GM21717 (cell line): ENCODE results near the gene CNNM3.

Experiments
- ATAC-seq: cut with Tn5 transposase; IDR thresholded peaks from one replicate; pipeline ENCODE4 v1.9.1; 2021; ENCODE audit warnings: mild to moderate bottlenecking, moderate library complexity; ENCODE audit not compliant: unreplicated experiment

Gene CNNM3

DNA sequence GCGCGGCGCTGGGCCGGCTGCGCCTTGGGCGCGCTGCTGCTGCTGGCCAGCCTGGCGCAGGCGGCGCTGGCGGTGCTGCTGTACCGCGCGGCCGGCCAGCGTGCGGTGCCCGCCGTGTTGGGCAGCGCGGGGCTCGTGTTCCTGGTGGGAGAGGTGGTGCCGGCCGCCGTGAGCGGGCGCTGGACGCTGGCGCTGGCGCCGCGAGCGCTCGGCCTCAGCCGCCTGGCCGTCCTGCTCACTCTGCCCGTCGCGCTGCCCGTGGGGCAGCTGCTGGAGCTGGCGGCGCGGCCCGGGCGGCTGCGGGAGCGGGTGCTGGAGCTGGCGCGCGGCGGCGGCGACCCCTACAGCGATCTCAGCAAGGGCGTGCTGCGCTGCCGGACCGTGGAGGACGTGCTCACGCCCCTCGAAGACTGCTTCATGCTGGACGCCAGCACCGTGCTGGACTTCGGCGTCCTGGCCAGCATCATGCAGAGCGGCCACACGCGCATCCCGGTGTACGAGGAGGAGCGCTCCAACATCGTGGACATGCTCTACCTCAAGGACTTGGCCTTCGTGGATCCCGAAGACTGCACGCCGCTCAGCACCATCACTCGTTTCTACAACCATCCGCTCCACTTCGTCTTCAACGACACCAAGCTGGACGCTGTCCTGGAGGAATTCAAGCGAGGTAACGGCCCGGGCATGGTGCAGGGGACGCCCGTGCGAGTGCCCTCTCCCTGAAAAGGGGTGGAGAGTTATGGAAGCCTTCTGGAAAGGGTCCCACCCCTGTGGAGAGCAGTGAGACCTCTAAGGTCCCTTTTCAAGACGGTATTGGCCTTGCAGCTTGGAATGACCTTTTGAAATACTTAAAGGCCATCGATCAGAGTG is 1.0 kb downstream of the CNNM3 start:
- ATAC-seq = no peak

- no peak for ATAC-seq
Measured at GRCh38 chr2:96817882-96818281, 1.8 kb downstream of the CNNM3 start.

DNA sequence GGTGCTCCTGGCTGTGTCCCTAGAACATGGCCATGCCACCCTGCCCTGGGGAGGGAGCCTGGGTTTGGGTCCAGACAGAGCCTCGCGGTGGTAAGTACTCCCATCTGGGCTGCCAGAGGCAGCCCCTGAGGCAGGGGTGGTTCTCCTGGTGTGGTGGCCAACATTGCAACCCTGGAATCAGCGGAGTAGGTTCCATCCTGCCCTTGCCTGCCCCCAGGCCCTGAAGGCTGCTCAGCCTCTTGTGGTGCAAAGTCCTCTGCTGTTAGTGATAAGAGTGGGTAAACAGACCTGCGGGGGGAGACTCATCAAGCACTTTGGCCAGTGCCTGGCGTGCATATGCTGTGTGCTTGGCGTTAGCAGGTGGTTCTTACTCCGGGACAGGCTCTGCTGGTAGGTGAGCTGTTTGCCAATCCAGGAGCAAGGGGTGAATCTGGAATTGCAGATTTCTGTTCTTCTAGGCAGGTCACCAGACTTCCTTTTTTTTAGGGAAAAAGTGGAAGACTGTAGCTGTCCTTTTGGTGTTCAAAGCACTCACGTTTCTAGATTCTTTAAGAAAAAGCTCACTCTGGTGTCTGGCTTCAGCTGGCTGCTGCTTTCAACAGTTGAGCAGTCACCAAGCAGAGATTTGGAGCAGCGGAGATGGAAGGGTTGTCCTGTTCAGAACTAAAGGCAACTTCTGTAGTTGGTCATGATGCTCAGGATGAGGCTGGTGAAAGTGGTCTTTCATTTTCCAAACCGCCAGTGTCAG is 3.2 kb downstream of the CNNM3 start:
- ATAC-seq = no peak

DNA sequence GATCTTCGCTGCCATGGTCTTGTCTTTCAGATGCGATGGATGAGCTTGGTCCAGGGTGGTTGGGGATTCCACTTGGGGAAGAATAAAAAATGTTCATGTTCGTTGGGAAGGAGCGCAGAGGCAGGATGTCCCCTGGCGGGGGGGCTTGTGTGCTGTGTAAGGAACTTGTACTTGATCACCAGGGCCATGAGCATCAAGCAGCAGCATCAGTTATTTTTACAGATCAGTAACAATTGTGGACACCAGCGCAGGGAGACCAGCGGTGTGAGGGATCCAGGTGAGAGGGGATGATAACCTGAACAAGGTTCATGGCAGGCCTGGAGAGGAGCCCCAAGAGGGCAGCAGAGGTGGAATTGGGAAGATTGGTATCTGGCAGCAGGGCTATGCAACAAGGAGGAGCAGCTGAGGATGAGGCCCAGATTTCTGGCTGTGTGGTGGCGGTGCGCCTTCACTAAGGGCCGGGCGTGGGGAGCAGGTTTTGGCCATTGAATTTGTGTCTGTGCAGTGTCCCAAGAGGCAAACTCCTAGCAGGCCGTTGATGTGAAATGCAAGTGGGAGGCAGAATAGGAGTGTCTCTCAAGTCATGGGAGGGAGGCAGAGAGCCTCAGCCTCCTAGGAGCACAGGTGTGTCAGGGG is 3.9 kb downstream of the CNNM3 start:
- ATAC-seq = no peak

- ATAC-seq = no peak
Measured at GRCh38 chr2:96821113-96821675, 5.1 kb downstream of the CNNM3 start.

DNA sequence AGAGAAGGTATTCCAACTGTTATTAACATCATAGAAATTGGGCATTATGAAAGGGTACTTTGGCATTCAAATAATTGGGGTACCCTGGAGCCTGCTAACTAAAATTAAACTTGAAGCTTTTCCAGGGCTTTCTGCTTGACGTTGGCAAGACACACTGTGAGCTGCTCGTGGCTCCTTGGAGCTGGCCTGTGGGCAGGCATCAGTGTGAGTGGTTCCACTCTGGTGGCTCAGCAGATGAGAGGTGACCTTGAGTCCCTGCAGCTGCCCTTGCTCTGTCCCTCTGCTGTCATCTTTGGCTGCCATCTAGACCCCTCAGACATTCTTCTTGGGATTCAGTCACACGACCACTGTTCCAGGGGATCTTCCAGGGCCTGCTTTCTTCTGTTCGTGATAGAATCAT is 6.7 kb downstream of the CNNM3 start:
- no peak for ATAC-seq

DNA sequence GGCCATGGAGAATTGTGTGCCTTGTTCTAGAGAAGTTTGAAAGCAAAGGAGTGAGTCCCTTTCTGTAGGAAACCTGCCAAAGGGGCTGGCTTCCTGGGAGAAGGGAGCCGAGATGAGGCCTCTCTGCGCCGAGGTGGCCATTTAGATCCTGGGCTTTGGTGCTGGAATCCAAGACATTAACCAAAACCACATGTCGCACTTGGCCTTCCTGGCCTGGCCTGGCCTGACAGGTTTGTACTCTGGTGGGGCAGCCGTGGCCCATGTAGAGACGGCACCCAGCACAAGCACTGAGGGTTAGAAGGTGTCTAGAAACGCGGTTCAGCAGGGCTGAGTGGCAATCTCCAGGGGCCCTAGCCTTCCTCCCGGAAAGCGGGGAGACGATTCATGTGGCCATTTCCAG is 7.1 kb downstream of the CNNM3 start:
- ATAC-seq = no peak

GRCh38 chr2:96824079-96824870 is 8.2 kb downstream of the CNNM3 start:
- no peak for ATAC-seq

GRCh38 chr2:96825057-96825456 is 9.0 kb downstream of the CNNM3 start:
- no peak for ATAC-seq

- ATAC-seq = no peak
Measured at GRCh38 chr2:96826546-96827278, 10.6 kb downstream of the CNNM3 start.

GRCh38 chr2:96828436-96828835 is 12.4 kb downstream of the CNNM3 start:
- ATAC-seq = no peak

DNA sequence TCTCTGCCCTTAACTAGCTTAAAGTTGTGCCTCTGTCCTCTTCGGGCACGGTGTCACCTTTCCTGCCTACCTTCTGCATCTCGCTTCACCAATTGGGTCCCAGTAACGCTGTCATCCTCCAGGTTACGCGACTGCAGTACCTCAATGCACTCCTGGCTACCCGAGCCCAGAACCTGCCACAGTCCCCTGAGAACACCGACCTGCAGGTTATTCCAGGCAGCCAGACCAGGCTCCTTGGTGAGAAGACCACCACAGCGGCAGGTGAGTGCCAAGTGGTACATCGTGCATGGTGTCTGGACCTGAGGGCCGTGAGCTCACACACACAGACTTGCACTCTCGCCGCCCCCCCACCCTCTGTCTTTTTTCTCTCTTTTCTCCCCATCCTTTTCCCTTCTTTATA is 12.8 kb downstream of the CNNM3 start:
- no peak for ATAC-seq

GRCh38 chr2:96830044-96830562 is 14.0 kb downstream of the CNNM3 start:
- no peak for ATAC-seq

GRCh38 chr2:96831679-96832078 is 15.6 kb downstream of the CNNM3 start:
- no peak for ATAC-seq

GRCh38 chr2:96832408-96832753 is 16.3 kb downstream of the CNNM3 start:
- no peak for ATAC-seq

DNA sequence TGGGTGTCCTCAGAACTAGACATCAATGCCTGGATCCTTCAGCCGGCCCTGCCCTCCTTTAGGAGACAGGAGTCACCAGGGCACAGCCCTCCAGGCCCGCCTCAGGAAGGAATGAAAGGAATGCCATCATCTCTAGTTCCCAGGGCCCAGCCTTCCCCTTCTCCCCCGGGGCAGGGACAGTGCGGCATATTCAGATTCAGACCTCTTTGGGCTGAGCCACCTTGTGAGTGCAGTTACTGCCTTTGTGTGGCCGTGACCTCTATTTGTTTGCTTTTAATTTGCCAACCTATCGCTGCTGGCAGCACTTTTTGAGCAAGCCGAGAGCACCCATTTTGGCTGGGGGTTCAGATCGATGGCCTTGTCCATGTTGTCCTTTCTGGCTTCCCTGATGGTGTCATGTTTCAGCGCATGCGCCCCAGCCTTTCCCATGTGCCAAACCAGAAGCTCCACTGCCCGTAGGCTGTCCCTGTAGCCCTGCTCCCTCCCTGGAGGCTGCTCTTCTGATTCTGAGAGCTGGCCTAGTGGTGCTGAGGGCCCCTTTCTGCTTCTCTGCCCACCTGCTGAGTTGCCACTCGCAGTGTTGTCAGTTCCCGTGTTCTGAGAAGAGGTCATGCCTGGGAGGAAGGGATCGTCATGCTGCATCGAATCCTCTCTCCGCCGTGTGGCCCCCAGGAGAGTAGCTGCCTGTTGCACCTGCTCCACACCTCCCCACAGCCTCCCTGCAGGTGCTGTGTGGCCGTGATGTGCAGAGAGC is 16.9 kb downstream of the CNNM3 start:
- ATAC-seq = no peak

DNA sequence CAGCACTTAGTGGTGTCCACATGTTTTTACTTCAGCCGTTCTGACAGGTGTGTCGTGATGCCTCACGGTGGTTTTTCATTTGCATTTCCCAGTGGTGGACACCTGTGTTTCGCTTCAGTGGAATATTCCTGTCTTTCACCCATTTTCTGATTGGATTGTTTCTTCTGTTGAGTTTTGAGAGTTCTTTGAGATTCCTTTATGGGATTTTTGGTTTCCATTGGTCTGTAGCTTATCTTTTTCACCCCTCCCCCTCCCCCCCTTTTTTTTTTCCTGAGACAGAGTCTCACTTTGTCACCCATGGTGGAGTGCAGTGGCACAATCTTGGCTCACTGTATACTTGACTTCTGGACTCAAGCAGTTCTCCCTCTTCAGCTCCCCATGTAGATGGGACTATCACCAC is 19.8 kb downstream of the CNNM3 start:
- no peak for ATAC-seq

GRCh38 chr2:96837575-96837974 is 21.5 kb downstream of the CNNM3 start:
- no peak for ATAC-seq
